DMS53 treated with DMSO at 0.1 percent for 48 hours (cell line): ENCODE measurements around the gene RAB17.
A peak's percentile ranks its signal among the peaks of the same experiment; 100 is the strongest.

Experiments used
- DNase-seq: peaks from one replicate; lab custom pipeline; 2025; ENCODE audit not compliant: unreplicated experiment; lab: John Stamatoyannopoulos, UW

The RAB17 gene

GRCh38 chr2:237590272-237591140, at the start of gene RAB17:
Gene RAB17 (minus strand): TSS chr2:237590734. CDS start chr2:237586154, 4,580 bp downstream.
- DNase-seq: peak; percentile 99

- no peak for DNase-seq
Measured at GRCh38 chr2:237639836-237640220, 49.3 kb upstream of the RAB17 start.

GRCh38 chr2:237639052-237639835, 48.7 kb upstream of the RAB17 start:
- DNase-seq: no peak

- no peak for DNase-seq
Measured at GRCh38 chr2:237638176-237638575, 47.6 kb upstream of the RAB17 start.

- DNase-seq: no peak
Measured at GRCh38 chr2:237637429-237638135, 47.0 kb upstream of the RAB17 start.

GRCh38 chr2:237636578-237636977, 46.0 kb upstream of the RAB17 start:
- DNase-seq: no peak

- DNase-seq: no peak
Measured at GRCh38 chr2:237633061-237633561, 42.6 kb upstream of the RAB17 start.

GRCh38 chr2:237631801-237632585, 41.5 kb upstream of the RAB17 start:
- no peak for DNase-seq

GRCh38 chr2:237631007-237631785, 40.7 kb upstream of the RAB17 start:
- DNase-seq: no peak

- DNase-seq: no peak
Measured at GRCh38 chr2:237630216-237631000, 39.9 kb upstream of the RAB17 start.

GRCh38 chr2:237629739-237630138, 39.2 kb upstream of the RAB17 start:
- no peak for DNase-seq

- DNase-seq: no peak
Measured at GRCh38 chr2:237629188-237629534, 38.6 kb upstream of the RAB17 start.

- DNase-seq: no peak
Measured at GRCh38 chr2:237628247-237629187, 38.0 kb upstream of the RAB17 start.

GRCh38 chr2:237627441-237628246, 37.1 kb upstream of the RAB17 start, which contains the start of gene LRRFIP1:
Gene LRRFIP1 (plus strand): TSS chr2:237627587. CDS start chr2:237627645, 58 bp downstream.
- no peak for DNase-seq

GRCh38 chr2:237626813-237627440, 36.4 kb upstream of the RAB17 start:
- no peak for DNase-seq

- no peak for DNase-seq
Measured at GRCh38 chr2:237625777-237626176, 35.2 kb upstream of the RAB17 start.
